CD14-positive monocyte (primary cell): ENCODE results near the gene P2RY12. TPM values are rescaled to one million over a fixed set of nuclear protein-coding genes. Genes with fewer than 3 reads are reported as not detected.

Experiments used
- DNase-seq, 3 donors: peaks; one replicate each; pipeline ENCODE4 v3.0.0-alpha.2; 2011 to 2022
- H2AFZ ChIP-seq: 2 replicates; pipeline ENCODE4 v1.6.0; 2012; ENCODE audit warnings: mild to moderate bottlenecking, low read depth, low read length, inconsistent platforms; ENCODE audit not compliant: insufficient read depth, poor library complexity, severe bottlenecking
- H3K27ac ChIP-seq, 2 donors: 1 replicate in 1 of 2; 2 replicates in 1 of 2; pipeline ENCODE4 v1.5.1; 2012 to 2013; ENCODE audit warnings: low read length in 2 of 2, control low read depth in 1 of 2, inconsistent platforms in 1 of 2, low read depth in 1 of 2, mild to moderate bottlenecking in 1 of 2
- H3K27me3 ChIP-seq, 2 donors: one replicate each; pipeline versions ENCODE4 v1.6.0 to v1.6.1; 2011 to 2013; ENCODE audit warnings: low read length in 2 of 2; ENCODE audit not compliant: control insufficient read depth in 2 of 2, insufficient read depth in 2 of 2
- H3K36me3 ChIP-seq, 2 donors: replicated peaks in 1 of 2; 1 replicate in 1 of 2; 2 replicates in 1 of 2; pipeline versions ENCODE4 v1.5.1 to v1.6.1; 2012 to 2013; ENCODE audit warnings: low read length in 2 of 2, control low read depth in 1 of 2, inconsistent platforms in 1 of 2, mild to moderate bottlenecking in 1 of 2; ENCODE audit not compliant: insufficient read depth in 2 of 2, control insufficient read depth in 1 of 2
- H3K4me1 ChIP-seq, 2 donors: 1 replicate in 1 of 2; 2 replicates in 1 of 2; pipeline versions ENCODE4 v1.5.1 to v1.6.1; 2012 to 2013; ENCODE audit warnings: low read length in 2 of 2, control low read depth in 1 of 2, inconsistent platforms in 1 of 2, mild to moderate bottlenecking in 1 of 2, moderate library complexity in 1 of 2; ENCODE audit not compliant: insufficient read depth in 2 of 2, control insufficient read depth in 1 of 2
- H3K4me2 ChIP-seq: replicated peaks from 2 replicates; pipeline ENCODE3; 2012; ENCODE audit warnings: low read length, moderate library complexity, mild to moderate bottlenecking; ENCODE audit not compliant: poor library complexity, severe bottlenecking; ENCODE audit errors: extremely low read depth
- H3K4me3 ChIP-seq, 3 experiments: fragments of 200-600 bp in 1 of 3; sonication (generic) in 1 of 3; replicated peaks in 1 of 3; 1 replicate in 2 of 3; 2 replicates in 1 of 3; pipeline ENCODE4 v1.5.1; 2011 to 2013; ENCODE audit warnings: low read length in 3 of 3, mild to moderate bottlenecking in 3 of 3, control low read depth in 2 of 3, low read depth in 2 of 3, inconsistent platforms in 1 of 3, moderate library complexity in 1 of 3
- H3K79me2 ChIP-seq: 2 replicates; pipeline ENCODE4 v1.6.0; 2012; ENCODE audit warnings: mild to moderate bottlenecking, control low read depth, inconsistent platforms, low read length, moderate library complexity; ENCODE audit not compliant: insufficient read depth
- H3K9ac ChIP-seq: 2 replicates; pipeline ENCODE4 v1.6.0; 2017; ENCODE audit warnings: low read length, mild to moderate bottlenecking; ENCODE audit not compliant: insufficient read depth, poor library complexity, severe bottlenecking
- H3K9me3 ChIP-seq, 2 donors: replicated peaks in 1 of 2; 1 replicate in 1 of 2; 2 replicates in 1 of 2; pipeline versions ENCODE4 v1.5.1 to v1.6.1; 2012 to 2013; ENCODE audit warnings: low read length in 2 of 2, control low read depth in 1 of 2; ENCODE audit not compliant: control insufficient read depth in 1 of 2, insufficient read depth in 1 of 2
- H4K20me1 ChIP-seq: 2 replicates; pipeline ENCODE4 v1.6.0; 2012; ENCODE audit warnings: mild to moderate bottlenecking, low read length, control low read depth, moderate library complexity; ENCODE audit not compliant: insufficient read depth
- H3K27ac Mint-ChIP-seq, 7 donors: one replicate each; pipeline ENCODE4 v1.8.0; 2020; ENCODE audit warnings: mild to moderate bottlenecking in 7 of 7, mixed read lengths in 7 of 7, moderate library complexity in 6 of 7, inconsistent platforms in 2 of 7
- H3K27me3 Mint-ChIP-seq, 3 donors: one replicate each; pipeline ENCODE4 v1.8.0; 2021 to 2022; ENCODE audit warnings: low read depth in 3 of 3, mild to moderate bottlenecking in 3 of 3, mixed read lengths in 3 of 3, moderate library complexity in 3 of 3, inconsistent platforms in 1 of 3
- H3K36me3 Mint-ChIP-seq, 2 donors: one replicate each; pipeline ENCODE4 v1.8.0; 2020; ENCODE audit warnings: mixed read lengths in 2 of 2, inconsistent platforms in 1 of 2, mild to moderate bottlenecking in 1 of 2
- H3K4me1 Mint-ChIP-seq: one replicate; pipeline ENCODE4 v1.8.0; 2020; ENCODE audit warnings: mild to moderate bottlenecking, mixed read lengths
- H3K4me3 Mint-ChIP-seq, 2 donors: one replicate each; pipeline ENCODE4 v1.8.0; 2020; ENCODE audit warnings: mild to moderate bottlenecking in 2 of 2, mixed read lengths in 2 of 2, moderate library complexity in 1 of 2
- H3K9me3 Mint-ChIP-seq, 7 donors: one replicate each; pipeline ENCODE4 v1.8.0; 2020 to 2022; ENCODE audit warnings: mixed read lengths in 7 of 7, mild to moderate bottlenecking in 6 of 7, moderate library complexity in 6 of 7, inconsistent platforms in 2 of 7
- CTCF ChIP-seq: fragments of 200-600 bp; IDR thresholded peaks from one replicate; pipeline ENCODE4 v1.8.0; 2022; ENCODE audit warnings: antibody characterized with exemption, mild to moderate bottlenecking
- WGBS: methylation state at CpG from one replicate; pipeline ENCODE4 v1.1.5; 2013; ENCODE audit warnings: missing lambda C conversion rate; ENCODE audit not compliant: insufficient coverage; 5-methylcytosine and 5-hydroxymethylcytosine counted together
- intact Hi-C, 2 donors: fragments of 100-400 bp; cut with micrococcal nuclease; formaldehyde crosslinking; loops; one replicate each; pipeline versions ENCODE4 v1.15.0 to v1.15.1; 2023
- polyA minus RNA-seq: library from RNA; depleted of rRNA, polyadenylated mRNA; stranded (reverse); fragments of >200 nt; gene quantifications from 2 replicates; pipeline ENCODE4 v1.2.3, GENCODE V29; 2012
- polyA plus RNA-seq, 3 donors: library from polyadenylated mRNA; depleted of rRNA in 1 of 3; unstranded in 2 of 3; stranded (reverse) in 1 of 3; fragments of 300-500 nt in 2 of 3; fragments of >200 nt in 1 of 3; fragmentation: Illumina TruSeq in 2 of 3; gene quantifications; 1 replicate in 2 of 3; 2 replicates in 1 of 3; pipeline ENCODE4 v1.2.3, GENCODE V29; 2012 to 2021
- total RNA-seq, 12 experiments: library from RNA in 1 of 12; stranded (reverse) in 1 of 12; fragments of 120-200 nt in 1 of 12; gene quantifications; one replicate each; pipeline ENCODE4 v1.2.4 and lab custom pipeline; 2013 to 2026; ENCODE audit warnings: mixed read lengths in 6 of 12, inconsistent platforms in 1 of 12

P2RY12 gene
- 5.8 TPM for total RNA-seq (2013)
- 1 to 10 TPM; 1.9 to 3.0 (median 2.7) TPM for polyA plus RNA-seq
- polyA minus RNA-seq, result 2.1 and 6.1 TPM in 2 replicates
- 0 to 1.1 (median 0.59) reads per million in 11 experiments for total RNA-seq (lab: John Stamatoyannopoulos, UW)

DNA sequence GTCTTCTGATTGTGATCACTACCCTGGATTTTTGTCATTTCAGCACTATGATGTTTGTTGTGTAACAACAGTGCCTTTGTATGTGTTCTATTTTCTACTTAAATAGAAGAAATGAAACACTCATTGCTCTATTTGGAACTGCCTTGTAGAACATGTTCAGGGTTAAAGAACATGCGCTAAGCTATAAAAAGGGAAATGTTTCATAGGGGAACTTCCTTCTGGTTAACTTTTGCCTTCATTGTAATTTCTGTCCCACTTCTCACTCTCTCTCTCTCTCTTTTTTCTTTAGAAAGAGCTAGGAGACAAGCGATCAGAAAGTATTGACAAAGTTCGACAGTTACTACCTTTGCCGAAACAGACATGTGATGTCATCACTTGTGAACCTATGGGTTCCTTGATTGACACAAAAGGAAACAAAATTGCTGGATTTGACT is at the start of gene P2RY12:
TSS of gene P2RY12 (minus strand) at position 13 of the 434 bp plus-strand sequence. CDS start 45,908 bp downstream, outside the sequence.
- peaks cover 66% of the 10 kb centered on the region for H3K4me1 Mint-ChIP-seq
- no peak within 1 kb of the TSS for H3K9ac ChIP-seq
- no peaks in the 10 kb centered on the region for H3K27me3 ChIP-seq
- H3K27ac Mint-ChIP-seq, result peak within 1 kb of the TSS; percentile 64 to 92 (median 87)
- no peaks in the 10 kb centered on the region for H3K79me2 ChIP-seq
- intact Hi-C loops, result loop anchor here (5.0 to 10.0 kb wide), 3 partner anchors 37 to 60 kb away; partner anchors contain the start of gene P2RY13 (in 2 of the 2)
- no peaks in the 10 kb centered on the region for H4K20me1 ChIP-seq
- DNase-seq, result peak; percentile 54 to 79 (median 73)
- peak within 1 kb of the TSS; percentile 71 for H3K4me2 ChIP-seq
- H3K27ac ChIP-seq, result peak within 1 kb of the TSS; percentile 21 to 74
- H3K27me3 Mint-ChIP-seq, result peaks cover 0 to 2% (median 0%) of the 10 kb centered on the region in 3 donors
- H3K36me3 Mint-ChIP-seq, result no peaks in the 10 kb centered on the region
- no peak for TF ChIP-seq CTCF
- peaks cover 0 to 2% (median 0%) of the 10 kb centered on the region in 7 donors for H3K9me3 Mint-ChIP-seq
- no CpG with 5 or more reads among the region's 4 CpGs for WGBS
- H3K4me1 ChIP-seq, result peaks cover 52 to 67% of the 10 kb centered on the region in 2 donors
- H3K4me3 ChIP-seq, result peak within 1 kb of the TSS in 2 of 3 experiments; percentile 33 to 67
- peak within 1 kb of the TSS; percentile 38 for H2AFZ ChIP-seq
- no peaks in the 10 kb centered on the region for H3K9me3 ChIP-seq
- no peaks in the 10 kb centered on the region for H3K36me3 ChIP-seq
- peak within 1 kb of the TSS; percentile 53 to 78 for H3K4me3 Mint-ChIP-seq

DNA sequence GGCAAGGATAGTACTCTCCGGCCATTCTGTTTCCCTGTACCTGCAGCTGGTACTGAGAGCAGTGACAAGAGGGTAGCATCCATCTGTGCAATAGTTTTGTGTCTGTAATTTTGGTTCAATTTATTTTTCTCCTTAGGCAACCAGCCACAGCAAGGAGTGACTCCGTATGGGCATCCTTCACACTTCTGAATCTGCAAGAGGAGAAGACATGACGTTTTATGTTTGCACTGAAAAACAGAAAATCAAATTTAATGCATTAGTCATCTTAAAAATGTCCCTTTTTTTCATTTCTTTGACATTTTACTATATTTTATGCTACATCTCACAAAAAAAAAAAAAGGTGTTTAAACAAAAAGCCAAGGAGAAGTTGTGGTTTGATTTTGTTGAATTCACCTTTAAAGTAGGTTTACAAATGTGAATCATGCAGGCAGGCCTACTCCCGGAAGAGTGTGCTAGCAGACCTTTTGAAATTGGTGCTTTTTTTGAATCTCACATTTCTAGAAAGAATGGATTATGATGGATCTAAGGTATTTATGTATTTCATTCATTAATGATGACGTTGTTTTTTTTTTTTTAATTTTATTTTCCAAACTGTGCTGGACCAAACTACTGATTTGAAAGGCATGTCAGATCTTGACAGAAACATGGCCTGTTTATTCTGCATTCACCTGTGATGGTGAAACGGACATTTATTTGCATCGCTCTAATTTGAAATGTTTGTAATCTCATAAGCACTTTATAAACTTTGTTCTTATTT is 48.2 kb upstream of the P2RY12 start:
- H3K4me1 Mint-ChIP-seq, result no peaks in the 10 kb centered on the region
- H3K27ac Mint-ChIP-seq, result no peak overlapping the region
- no peak for TF ChIP-seq CTCF
- no peak overlapping the region for H3K4me3 Mint-ChIP-seq
- 90% methylated on average over 2 of the region's 7 CpGs for WGBS
- H3K9me3 Mint-ChIP-seq, result no peaks in the 10 kb centered on the region
- no peaks in the 10 kb centered on the region for H3K27me3 ChIP-seq
- no peaks in the 10 kb centered on the region for H3K36me3 ChIP-seq
- H3K79me2 ChIP-seq, result no peaks in the 10 kb centered on the region
- no peak overlapping the region for H3K27ac ChIP-seq
- H3K4me3 ChIP-seq, result no peak overlapping the region
- H3K36me3 Mint-ChIP-seq, result no peaks in the 10 kb centered on the region
- no peak overlapping the region for H3K4me2 ChIP-seq
- no peaks in the 10 kb centered on the region for H3K4me1 ChIP-seq
- intact Hi-C loops, result loop anchor here in 1 of 2 donors (10.0 kb wide), 1 partner anchor 402 kb away; no protein-coding TSS in a partner anchor
- H4K20me1 ChIP-seq, result no peaks in the 10 kb centered on the region
- no peak overlapping the region for H2AFZ ChIP-seq
- no peak for DNase-seq
- no peak overlapping the region for H3K9ac ChIP-seq
- no peaks in the 10 kb centered on the region for H3K27me3 Mint-ChIP-seq
- H3K9me3 ChIP-seq, result no peaks in the 10 kb centered on the region
